ENCODE results near the gene SEMA6A. TPM values are rescaled to one million over a fixed set of nuclear protein-coding genes. Genes with fewer than 3 reads are reported as not detected.
A peak's percentile ranks its signal among the peaks of the same experiment; 100 is the strongest.

Gene SEMA6A
- total RNA-seq, 1 experiment from 2014 or later, result 406 TPM

- TF ChIP-seq CTCF (IDR thresholded peaks at IDR 0.05) (no peak), ELF4 (CRISPR knock-in tag; IDR thresholded peaks at IDR 0.05; ENCODE audit: low read depth) (no peak), ATF3 (CRISPR knock-in tag; conservative IDR thresholded peaks at IDR 0.05) (no peak), RORB (CRISPR knock-in tag; IDR thresholded peaks at IDR 0.05) (no peak)
These were observed 87.6 kb downstream of the SEMA6A start (continued) for GRCh38 chr5:116487045-116487444.

- CTCF ChIA-PET, result no interaction called here
- DNase-seq (ENCODE audit: low spot score) (no peak), ATAC-seq (no peak)
- Mint-ChIP-seq H3K27ac (peak overlapping the region; percentile 3), H3K4me3 (no peak overlapping the region), H3K36me3 (peaks cover 93% of the 10 kb centered on the region), H3K27me3 (ENCODE audit: low read depth) (no peaks in the 10 kb centered on the region), H3K9me3 (no peaks in the 10 kb centered on the region), H3K4me1 (peaks cover 5% of the 10 kb centered on the region)
- POLR2A ChIA-PET, result no interaction called here
- TF ChIP-seq MLX (CRISPR knock-in tag; IDR thresholded peaks at IDR 0.05) (no peak), ZBTB43 (CRISPR knock-in tag; IDR thresholded peaks at IDR 0.05) (no peak), ZNF219 (CRISPR knock-in tag; IDR thresholded peaks at IDR 0.05; ENCODE audit: borderline replicate concordance) (no peak), E2F1 (CRISPR knock-in tag; IDR thresholded peaks at IDR 0.05) (no peak), GTF2I (CRISPR knock-in tag; conservative IDR thresholded peaks at IDR 0.05) (no peak), NFE2L1 (CRISPR knock-in tag; IDR thresholded peaks at IDR 0.05) (no peak), ZNF281 (CRISPR knock-in tag; IDR thresholded peaks at IDR 0.05) (no peak), ZNF416 (CRISPR knock-in tag; IDR thresholded peaks at IDR 0.05) (no peak)
These were observed 88.0 kb downstream of the SEMA6A start for GRCh38 chr5:116486588-116486987.

GRCh38 chr5:116484645-116485044, 90.0 kb downstream of the SEMA6A start:
- H3K9me3 Mint-ChIP-seq, result no peaks in the 10 kb centered on the region
- no peak overlapping the region for H3K4me3 Mint-ChIP-seq
- DNase-seq (ENCODE audit: low spot score) (no peak), ATAC-seq (no peak)
- CTCF ChIA-PET, result no interaction called here
- TF ChIP-seq ERG (CRISPR knock-in tag; IDR thresholded peaks at IDR 0.05) (no peak), AR (CRISPR knock-in tag; IDR thresholded peaks at IDR 0.05) (peak; percentile 28; the same call in 1 of the 2 replicates), ZMAT4 (CRISPR knock-in tag; IDR thresholded peaks at IDR 0.05) (0 out of 2 replicates have a peak, but pooled peaks have one; percentile 3), ZNF317 (CRISPR knock-in tag; IDR thresholded peaks at IDR 0.05; ENCODE audit: borderline replicate concordance, low read depth) (no peak), FOXP4 (CRISPR knock-in tag; IDR thresholded peaks at IDR 0.05) (no peak)
- H3K36me3 Mint-ChIP-seq, result peaks cover 93% of the 10 kb centered on the region
- H3K4me1 Mint-ChIP-seq, result peaks cover 3% of the 10 kb centered on the region
- POLR2A ChIA-PET, result no interaction called here
- H3K27me3 Mint-ChIP-seq (ENCODE audit: low read depth), result no peaks in the 10 kb centered on the region
- peak overlapping the region; percentile 61; the same call in 1 of the 2 replicates for H3K27ac Mint-ChIP-seq
